Trophoblast cell (in vitro differentiated cells and primary cell): Measurements from ENCODE around the gene CTRB1.

Experiments used
- DNase-seq, 2 donors: peaks; one replicate each; pipeline ENCODE4 v3.0.0-alpha.2; 2016
- H2AFZ ChIP-seq: 2 replicates; pipeline ENCODE4 v1.6.1; 2013; ENCODE audit warnings: low read length, moderate library complexity, mild to moderate bottlenecking; ENCODE audit not compliant: insufficient read depth, poor library complexity
- H2AK5ac ChIP-seq: 2 replicates; pipeline ENCODE4 v1.6.1; 2013; ENCODE audit warnings: mild to moderate bottlenecking, low read length
- H2BK120ac ChIP-seq: 2 replicates; pipeline ENCODE4 v1.6.1; 2013; ENCODE audit warnings: low read length, mild to moderate bottlenecking, moderate library complexity; ENCODE audit not compliant: insufficient read depth, poor library complexity
- H2BK12ac ChIP-seq: 2 replicates; pipeline ENCODE4 v1.6.1; 2013; ENCODE audit warnings: mild to moderate bottlenecking, low read length, moderate library complexity
- H2BK5ac ChIP-seq: 2 replicates; pipeline ENCODE4 v1.6.1; 2013; ENCODE audit warnings: low read length, low read depth, moderate library complexity, mild to moderate bottlenecking; ENCODE audit not compliant: poor library complexity
- H3K14ac ChIP-seq: 2 replicates; pipeline ENCODE4 v1.6.1; 2013; ENCODE audit warnings: mild to moderate bottlenecking, low read length
- H3K18ac ChIP-seq: 2 replicates; pipeline ENCODE4 v1.6.1; 2013; ENCODE audit warnings: mild to moderate bottlenecking, low read length
- H3K23ac ChIP-seq: 2 replicates; pipeline ENCODE4 v1.6.1; 2013; ENCODE audit warnings: low read length
- H3K27ac ChIP-seq: 2 replicates; pipeline ENCODE4 v1.5.1; 2013; ENCODE audit warnings: low read depth, mild to moderate bottlenecking, inconsistent platforms, low read length, moderate library complexity
- H3K27me3 ChIP-seq: 2 replicates; pipeline ENCODE4 v1.6.1; 2013; ENCODE audit warnings: inconsistent platforms, mild to moderate bottlenecking, low read length, moderate library complexity; ENCODE audit not compliant: insufficient read depth
- H3K36me3 ChIP-seq, 2 experiments: 1 replicate in 1 of 2; 2 replicates in 1 of 2; pipeline ENCODE4 v1.6.1; 2013; ENCODE audit warnings: low read length in 2 of 2, mild to moderate bottlenecking in 2 of 2, moderate library complexity in 1 of 2; ENCODE audit not compliant: insufficient read depth in 2 of 2, control insufficient read depth in 1 of 2
- H3K4ac ChIP-seq: 2 replicates; pipeline ENCODE4 v1.6.1; 2013; ENCODE audit warnings: low read depth, mild to moderate bottlenecking, low read length, moderate library complexity
- H3K4me1 ChIP-seq, 2 experiments: 1 replicate in 1 of 2; 2 replicates in 1 of 2; pipeline ENCODE4 v1.6.1; 2013; ENCODE audit warnings: low read length in 2 of 2, mild to moderate bottlenecking in 2 of 2, moderate library complexity in 1 of 2; ENCODE audit not compliant: insufficient read depth in 2 of 2, control insufficient read depth in 1 of 2
- H3K4me2 ChIP-seq: 2 replicates; pipeline ENCODE4 v1.6.1; 2013; ENCODE audit warnings: inconsistent platforms, mild to moderate bottlenecking, low read length, moderate library complexity
- H3K4me3 ChIP-seq: 2 replicates; pipeline ENCODE4 v1.5.1; 2013; ENCODE audit warnings: mild to moderate bottlenecking, low read depth, low read length, inconsistent platforms
- H3K79me1 ChIP-seq: one replicate; pipeline ENCODE4 v1.6.1; 2013; ENCODE audit warnings: low read length
- H3K79me2 ChIP-seq: 2 replicates; pipeline ENCODE4 v1.6.1; 2013; ENCODE audit warnings: low read length, mild to moderate bottlenecking; ENCODE audit not compliant: control insufficient read depth, insufficient read depth, poor library complexity
- H3K9ac ChIP-seq: 2 replicates; pipeline ENCODE4 v1.6.1; 2013; ENCODE audit warnings: mild to moderate bottlenecking, low read length
- H3K9me3 ChIP-seq: 2 replicates; pipeline ENCODE4 v1.6.1; 2013; ENCODE audit warnings: low read depth, mild to moderate bottlenecking, control low read depth, inconsistent platforms, low read length; ENCODE audit not compliant: insufficient read depth
- H4K12ac ChIP-seq: 2 replicates; pipeline ENCODE4 v1.6.1; 2013; ENCODE audit warnings: low read depth, mild to moderate bottlenecking, low read length, moderate library complexity
- H4K8ac ChIP-seq: 2 replicates; pipeline ENCODE4 v1.6.1; 2013; ENCODE audit warnings: low read depth, mild to moderate bottlenecking, low read length, moderate library complexity
- H4K91ac ChIP-seq: one replicate; pipeline ENCODE4 v1.6.1; 2013; ENCODE audit warnings: low read depth, mild to moderate bottlenecking, low read length, moderate library complexity
- WGBS: extraction: QIAGEN DNeasy Blood & Tissue Kit; methylation state at CpG from one replicate; pipeline ENCODE4 v1.1.7; 2013; ENCODE audit warnings: missing lambda C conversion rate; ENCODE audit not compliant: insufficient read length, insufficient coverage; ENCODE audit errors: extremely low coverage; 5-methylcytosine and 5-hydroxymethylcytosine counted together

The CTRB1 gene

DNA sequence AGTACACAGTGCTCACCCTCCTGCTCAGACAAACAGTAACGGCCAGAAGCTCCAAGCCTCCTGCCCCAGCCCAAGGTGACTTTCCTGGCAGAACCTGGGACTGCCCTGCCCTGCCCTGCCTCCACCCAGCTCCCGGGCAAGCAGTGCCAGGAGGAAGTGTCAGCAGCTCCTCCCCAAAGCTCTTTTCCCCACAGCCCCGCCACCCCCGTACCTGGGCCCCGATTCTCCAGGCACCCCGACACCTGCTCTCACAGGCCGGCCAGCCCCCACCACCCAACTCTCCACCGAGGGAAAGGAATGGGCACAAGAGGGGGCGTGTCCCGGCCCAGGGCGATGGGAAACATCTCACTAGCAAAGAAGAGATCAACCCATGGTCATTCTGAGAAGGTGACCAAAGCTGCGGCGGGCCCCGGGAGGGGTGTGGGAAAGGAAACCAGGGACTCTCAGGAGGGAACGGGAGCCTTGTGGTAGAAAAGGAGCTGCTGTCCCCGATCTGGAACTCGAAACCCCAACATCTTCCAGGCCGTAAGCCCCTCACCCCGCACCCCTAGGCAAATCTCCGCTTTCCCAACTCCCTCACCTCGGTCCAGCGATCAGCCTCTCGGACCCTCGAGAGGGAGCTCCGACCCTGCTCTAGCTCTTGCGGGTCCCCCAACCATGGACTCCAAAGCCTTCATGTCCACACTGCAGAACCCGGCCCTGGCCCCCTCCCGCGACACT, 31.5 kb downstream of the CTRB1 start:
- Histone ChIP-seq H3K18ac (peak overlapping the region; percentile 74), H3K9ac (peak overlapping the region; percentile 86), H4K12ac (peak overlapping the region; percentile 24), H2BK120ac (peak overlapping the region; percentile 79), H3K14ac (peak overlapping the region; percentile 90), H3K79me2 (peaks cover 75% of the 10 kb centered on the region), H4K91ac (peak overlapping the region; percentile 80), H2AK5ac (peak overlapping the region; percentile 21), H3K4me3 (peak overlapping the region; percentile 89), H3K9me3 (no peaks in the 10 kb centered on the region), H3K36me3 (peaks cover 21 to 23% of the 10 kb centered on the region in 2 experiments), H2BK5ac (peak overlapping the region; percentile 90), H3K4ac (peak overlapping the region; percentile 98), H3K23ac (no peak overlapping the region), H2BK12ac (no peak overlapping the region), H3K79me1 (peaks cover 70% of the 10 kb centered on the region), H3K4me1 (peaks cover 79% of the 10 kb centered on the region in 2 experiments), H3K27ac (peak overlapping the region; percentile 95), H2AFZ (peak overlapping the region; percentile 19), H4K8ac (peak overlapping the region; percentile 55), H3K4me2 (peak overlapping the region; percentile 64), H3K27me3 (no peaks in the 10 kb centered on the region)
- peak in 1 of 2 donors; percentile 38 for DNase-seq
- no CpG with 5 or more reads among the region's 29 CpGs for WGBS

DNA sequence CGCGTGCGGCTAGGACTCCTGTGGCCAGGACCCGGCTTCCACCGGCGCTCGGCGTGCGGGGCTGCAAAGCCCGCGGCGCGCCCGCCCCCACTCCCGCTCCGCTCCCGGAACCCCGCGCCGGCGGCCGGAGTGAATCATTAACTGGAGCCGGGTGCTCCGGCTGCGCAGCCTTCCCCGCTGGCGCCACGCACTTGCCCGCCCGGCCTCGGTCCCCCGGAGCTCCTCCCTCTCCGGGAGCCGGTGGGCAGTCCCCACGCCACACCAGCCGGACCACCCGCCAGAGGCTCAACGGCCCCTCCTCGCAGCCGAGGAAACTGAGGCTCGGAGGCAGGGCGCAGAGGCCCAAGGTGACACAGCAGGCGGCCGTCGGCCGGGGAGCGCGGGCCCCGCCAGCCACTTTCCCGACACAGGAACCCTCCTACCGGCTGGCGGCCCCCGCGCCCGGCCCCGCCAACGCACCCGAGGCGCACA, 32.1 kb downstream of the CTRB1 start:
- Histone ChIP-seq H3K4me2 (peak overlapping the region; percentile 64), H3K27me3 (no peaks in the 10 kb centered on the region), H3K14ac (peak overlapping the region; percentile 90), H3K23ac (no peak overlapping the region), H3K18ac (peak overlapping the region; percentile 74), H2BK120ac (peak overlapping the region; percentile 79), H3K27ac (peak overlapping the region; percentile 89), H3K79me1 (peaks cover 66% of the 10 kb centered on the region), H2BK5ac (peak overlapping the region; percentile 90), H4K8ac (peak overlapping the region; percentile 55), H3K36me3 (peaks cover 21 to 23% of the 10 kb centered on the region in 2 experiments), H3K9me3 (no peaks in the 10 kb centered on the region), H3K4me3 (peak overlapping the region; percentile 89), H3K4ac (peak overlapping the region; percentile 98), H3K79me2 (peaks cover 73% of the 10 kb centered on the region), H4K91ac (peak overlapping the region; percentile 80), H2AK5ac (peak overlapping the region; percentile 55), H2BK12ac (peak overlapping the region; percentile 53), H4K12ac (peak overlapping the region; percentile 46), H3K4me1 (peaks cover 78% of the 10 kb centered on the region in 2 experiments), H2AFZ (peak overlapping the region; percentile 23), H3K9ac (peak overlapping the region; percentile 86)
- DNase-seq = peak in 1 of 2 donors; percentile 54
- no CpG with 5 or more reads among the region's 59 CpGs for WGBS

GRCh38 chr16:75251280-75252048, 32.7 kb downstream of the CTRB1 start, which contains the start of gene BCAR1:
BCAR1 (minus strand) TSS chr16:75251624; CDS start chr16:75251482, 142 bp downstream.
- H3K4me2 ChIP-seq = peak within 1 kb of the TSS; percentile 64
- H2AFZ ChIP-seq = peak within 1 kb of the TSS; percentile 33
- peak; percentile 89 to 93 for DNase-seq
- peak within 1 kb of the TSS; percentile 99 for H3K14ac ChIP-seq
- peak within 1 kb of the TSS; percentile 98 for H3K4ac ChIP-seq
- peak within 1 kb of the TSS; percentile 98 for H2BK120ac ChIP-seq
- peak within 1 kb of the TSS; percentile 82 for H4K8ac ChIP-seq
- H4K91ac ChIP-seq = peak within 1 kb of the TSS; percentile 99
- H3K27me3 ChIP-seq = no peaks in the 10 kb centered on the region
- peak within 1 kb of the TSS; percentile 64 for H4K12ac ChIP-seq
- H3K4me3 ChIP-seq = peak within 1 kb of the TSS; percentile 89
- no peak within 1 kb of the TSS for H3K23ac ChIP-seq
- H2BK5ac ChIP-seq = peak within 1 kb of the TSS; percentile 97
- H2AK5ac ChIP-seq = peak within 1 kb of the TSS; percentile 98
- no CpG with 5 or more reads among the region's 84 CpGs for WGBS
- peak within 1 kb of the TSS; percentile 95 for H2BK12ac ChIP-seq
- H3K9ac ChIP-seq = peak within 1 kb of the TSS; percentile 86
- peaks cover 63% of the 10 kb centered on the region for H3K79me1 ChIP-seq
- H3K9me3 ChIP-seq = no peaks in the 10 kb centered on the region
- peak within 1 kb of the TSS; percentile 99 for H3K27ac ChIP-seq
- H3K4me1 ChIP-seq = peaks cover 78% of the 10 kb centered on the region in 2 experiments
- peak within 1 kb of the TSS; percentile 98 for H3K18ac ChIP-seq
- peaks cover 71% of the 10 kb centered on the region for H3K79me2 ChIP-seq
- H3K36me3 ChIP-seq = peaks cover 21 to 23% of the 10 kb centered on the region in 2 experiments
